Ishikawa (cell line): ENCODE data around the gene FAM98C.

Experiments
- TCF12 ChIP-seq: IDR thresholded peaks from 2 replicates; pipeline ENCODE4 v1.6.1; 2012; ENCODE audit warnings: low read depth
- TEAD4 ChIP-seq: IDR thresholded peaks from 2 replicates; pipeline ENCODE4 v1.6.1; 2012

DNA sequence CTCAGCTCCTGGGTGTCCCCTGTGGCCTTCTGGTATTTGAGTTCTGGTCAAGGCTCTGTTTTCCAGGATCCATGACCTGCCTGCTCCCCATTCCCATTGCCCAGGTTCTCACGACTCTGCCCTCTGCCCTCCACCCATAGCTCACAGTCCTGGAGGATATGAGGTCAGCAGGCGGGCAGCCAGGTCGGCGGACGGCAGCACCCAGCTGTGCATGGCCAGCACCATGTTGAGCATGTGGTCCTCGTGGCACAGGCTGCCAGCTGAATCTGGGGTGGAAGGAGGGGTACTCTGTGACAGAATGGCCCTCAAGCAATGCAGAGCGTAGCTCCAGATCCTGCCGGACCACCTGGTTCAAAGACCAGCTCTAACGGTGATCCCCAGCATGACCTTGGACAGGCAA lies 18.0 kb downstream of the FAM98C start:
- TF ChIP-seq TCF12 (no peak), TEAD4 (no peak)
